Iris pigment epithelial cell (primary cell): ENCODE results near the gene NFATC2.

Experiments
- DNase-seq: peaks from one replicate; pipeline ENCODE4 v3.0.0-alpha.2; 2011; ENCODE audit warnings: low read depth

Gene NFATC2

DNA sequence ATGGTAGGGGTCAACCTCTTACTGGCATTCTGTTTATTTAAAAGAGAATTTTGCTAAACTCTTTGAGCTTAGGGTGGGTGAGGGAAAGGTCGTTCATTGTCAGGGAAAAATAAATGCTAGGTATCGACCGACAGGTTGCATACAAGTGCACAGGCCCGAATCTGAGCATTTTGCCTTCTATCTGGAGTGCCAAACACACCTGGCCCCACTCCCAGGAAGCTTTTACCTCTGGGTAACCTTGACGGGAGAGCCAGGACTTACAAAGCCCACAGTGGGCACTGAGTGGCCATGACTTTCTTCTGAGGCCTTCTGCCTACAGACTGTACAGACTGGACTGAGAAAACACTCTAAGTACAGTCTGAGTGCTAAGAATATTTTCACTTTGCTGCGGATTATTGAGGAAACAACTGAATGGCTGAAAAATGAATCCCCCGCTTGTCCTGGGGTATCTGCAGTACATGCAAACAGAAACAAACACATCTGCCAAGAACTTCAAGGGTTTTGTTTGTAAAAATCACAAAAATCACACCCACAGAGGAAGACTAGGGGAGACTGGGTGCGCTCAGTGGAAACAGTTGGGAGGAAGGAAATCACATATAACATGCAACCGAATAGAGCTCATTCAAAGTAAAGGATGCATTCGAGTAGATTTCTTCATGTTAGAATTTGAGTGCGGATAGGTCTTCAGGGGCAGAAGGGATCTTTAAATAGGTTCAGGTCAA is 152.8 kb downstream of the NFATC2 start:
- no peak for DNase-seq

DNA sequence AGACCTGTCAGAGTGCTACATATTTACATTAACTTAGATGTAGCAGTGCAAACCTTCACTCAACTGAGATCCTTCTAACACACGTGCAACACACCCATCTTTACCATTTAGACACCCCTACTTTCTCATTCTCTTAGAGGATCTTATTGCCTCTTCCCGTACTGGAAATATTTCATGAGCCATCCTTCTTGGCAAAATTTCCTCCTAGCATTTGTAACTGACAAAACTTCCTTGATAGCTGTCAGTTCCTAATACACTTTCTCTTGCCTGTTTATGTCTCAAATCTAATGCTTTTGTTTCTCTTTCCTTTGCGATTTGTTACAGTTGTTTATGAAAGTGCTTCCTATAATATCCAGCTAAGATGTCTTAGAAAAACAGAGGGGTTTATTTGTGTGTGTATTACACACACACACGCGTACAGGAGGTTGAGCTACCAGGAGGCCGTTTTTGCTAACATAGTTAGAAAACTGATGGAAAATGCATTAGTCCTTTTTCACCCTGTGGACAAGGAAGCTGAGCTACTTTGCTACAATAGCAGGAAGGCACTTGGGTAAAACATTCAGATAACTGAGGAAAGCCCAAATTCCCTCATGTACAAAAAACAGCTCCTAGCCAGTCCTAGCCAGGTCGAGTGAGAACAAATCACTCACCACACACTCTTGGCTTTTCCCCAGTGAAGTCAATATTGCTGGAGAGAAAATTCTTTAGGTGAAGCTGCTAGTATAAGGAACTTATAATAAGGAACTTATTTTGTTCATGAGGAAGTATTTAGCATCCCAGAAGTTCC is 153.6 kb downstream of the NFATC2 start:
- DNase-seq, result peak; percentile 47

DNA sequence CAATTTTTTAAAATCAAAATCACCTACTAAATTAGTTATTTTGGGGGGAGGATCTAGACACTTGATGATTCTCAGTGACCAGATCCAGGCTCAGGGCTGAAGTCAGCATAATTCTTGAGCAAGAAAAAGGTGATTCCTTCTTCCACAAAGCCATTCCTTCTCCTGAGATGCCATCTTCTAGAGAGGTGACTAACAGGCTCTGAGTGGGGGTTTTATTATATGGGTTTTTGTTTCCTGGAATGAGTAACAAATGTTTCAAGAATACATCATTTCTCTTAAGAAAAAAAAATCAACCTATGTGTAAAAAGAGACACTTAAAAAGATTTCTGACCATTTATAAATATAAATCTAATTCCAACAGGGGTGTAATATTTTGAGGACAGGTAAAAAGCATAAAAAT is 154.3 kb downstream of the NFATC2 start:
- peak; percentile 56 for DNase-seq

DNA sequence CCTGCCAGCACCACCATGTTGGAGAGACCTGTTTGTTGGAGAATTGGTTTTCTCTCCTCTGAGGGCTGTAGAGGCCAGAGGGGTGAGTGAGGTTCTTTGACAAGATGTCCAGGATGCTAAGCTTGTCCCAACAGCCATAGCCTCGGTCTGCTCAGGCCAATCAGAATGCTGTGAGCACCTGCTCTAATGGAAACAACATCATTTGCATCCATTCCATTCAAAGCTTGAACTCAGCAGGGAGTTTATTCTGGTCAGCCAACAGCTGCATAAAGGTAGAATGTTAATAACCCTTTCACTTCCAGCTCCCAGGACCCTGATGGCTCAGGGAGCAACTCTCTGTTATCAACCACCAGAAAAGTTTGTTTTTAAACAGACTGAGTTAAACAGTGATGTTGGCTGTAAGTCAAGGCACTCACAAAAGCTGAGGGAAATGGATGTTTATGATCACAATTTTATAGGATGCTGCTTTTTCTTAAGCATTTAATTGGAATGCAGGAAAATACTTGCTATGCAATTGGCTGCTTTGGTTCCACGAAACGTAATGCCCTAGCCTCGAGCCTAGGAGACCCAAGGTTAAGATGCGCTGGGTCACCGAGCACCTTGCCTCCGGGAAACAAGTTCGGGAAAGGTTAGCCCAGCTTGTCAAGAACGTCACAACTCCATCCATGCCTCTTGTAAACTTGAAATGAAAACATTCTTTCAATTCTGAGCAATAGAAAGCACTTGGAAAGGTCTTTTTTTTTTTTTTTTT is 155.2 kb downstream of the NFATC2 start:
- no peak for DNase-seq

DNA sequence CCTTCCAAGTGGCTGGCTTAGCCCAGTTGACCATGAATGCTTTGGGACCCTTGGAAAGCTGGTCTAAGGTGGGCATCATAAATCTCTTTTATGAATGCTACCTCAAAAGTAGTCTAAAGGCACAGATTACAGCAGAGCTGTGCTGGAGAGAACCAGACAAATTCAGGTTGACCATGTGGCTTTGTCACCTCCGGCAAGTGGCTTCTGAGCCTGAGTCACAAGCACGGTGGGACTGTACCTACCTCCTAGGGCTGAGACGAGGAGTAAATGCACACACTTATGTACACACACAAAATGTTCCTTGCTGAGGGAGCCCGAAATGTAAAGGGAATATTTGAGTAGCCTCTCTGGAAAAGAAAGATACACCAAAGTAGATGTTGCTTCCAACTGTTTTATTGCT is 155.9 kb downstream of the NFATC2 start:
- no peak for DNase-seq

DNA sequence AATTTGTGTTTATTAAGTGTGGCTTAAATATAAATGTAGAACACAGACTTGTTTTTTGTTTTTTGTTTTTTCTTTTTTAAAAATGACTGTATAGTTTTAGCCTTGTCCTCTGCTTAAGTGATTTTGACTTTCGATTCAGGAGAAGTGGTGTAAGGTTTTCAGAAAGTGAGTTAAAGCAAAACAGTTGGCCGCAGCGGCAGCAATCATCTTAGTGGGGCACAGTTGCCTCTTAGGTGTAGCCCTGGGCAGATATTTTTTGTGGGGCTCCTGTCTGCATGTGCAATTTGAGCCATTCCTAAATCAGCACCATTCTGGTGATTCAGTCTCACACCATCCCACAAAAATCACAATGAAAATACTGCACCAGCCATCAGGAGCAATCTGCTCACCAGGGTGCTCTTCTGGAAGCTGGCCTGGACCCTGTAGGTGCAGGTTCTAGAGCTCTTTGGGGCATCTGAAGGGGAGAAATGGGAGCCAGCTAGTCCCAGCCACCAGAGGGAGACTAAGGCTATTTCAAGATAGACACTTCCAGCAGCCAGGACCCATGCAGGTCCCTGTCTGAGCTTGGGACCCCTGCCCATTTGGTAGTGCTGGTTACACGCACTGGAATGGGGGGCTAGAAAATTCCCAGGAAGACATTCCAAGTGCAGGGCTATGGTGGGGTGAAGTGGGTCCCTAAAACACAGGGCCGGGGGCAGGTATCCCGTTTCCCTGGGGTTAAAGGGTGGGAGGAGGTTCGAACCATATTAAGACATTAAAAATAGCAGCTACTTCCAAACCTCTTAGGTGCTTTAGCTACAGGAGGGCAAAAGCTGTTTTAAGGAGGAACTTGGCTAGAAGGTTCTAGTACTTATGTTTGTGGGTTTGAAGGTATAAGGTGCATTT is 156.6 kb downstream of the NFATC2 start:
- peak; percentile 48 for DNase-seq

DNA sequence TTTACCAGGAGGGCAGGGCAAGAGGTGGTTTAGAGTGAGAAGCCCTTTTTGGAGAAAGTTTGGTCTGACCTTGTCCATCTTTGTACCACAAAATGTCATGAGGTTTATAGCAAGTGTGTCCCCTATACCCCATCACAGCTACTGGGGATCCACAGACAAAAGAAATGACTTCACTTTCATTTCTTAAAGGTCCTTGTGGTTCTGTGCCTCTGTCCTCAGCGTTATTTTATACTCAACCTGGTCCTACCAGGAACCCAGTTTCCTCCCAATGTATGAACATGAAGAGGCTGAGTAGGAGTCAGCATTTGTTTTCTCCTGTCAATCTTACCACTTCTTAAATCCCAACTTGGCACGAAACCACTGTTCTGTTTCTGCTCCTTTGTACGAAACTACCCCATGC is 157.6 kb downstream of the NFATC2 start:
- no peak for DNase-seq

DNA sequence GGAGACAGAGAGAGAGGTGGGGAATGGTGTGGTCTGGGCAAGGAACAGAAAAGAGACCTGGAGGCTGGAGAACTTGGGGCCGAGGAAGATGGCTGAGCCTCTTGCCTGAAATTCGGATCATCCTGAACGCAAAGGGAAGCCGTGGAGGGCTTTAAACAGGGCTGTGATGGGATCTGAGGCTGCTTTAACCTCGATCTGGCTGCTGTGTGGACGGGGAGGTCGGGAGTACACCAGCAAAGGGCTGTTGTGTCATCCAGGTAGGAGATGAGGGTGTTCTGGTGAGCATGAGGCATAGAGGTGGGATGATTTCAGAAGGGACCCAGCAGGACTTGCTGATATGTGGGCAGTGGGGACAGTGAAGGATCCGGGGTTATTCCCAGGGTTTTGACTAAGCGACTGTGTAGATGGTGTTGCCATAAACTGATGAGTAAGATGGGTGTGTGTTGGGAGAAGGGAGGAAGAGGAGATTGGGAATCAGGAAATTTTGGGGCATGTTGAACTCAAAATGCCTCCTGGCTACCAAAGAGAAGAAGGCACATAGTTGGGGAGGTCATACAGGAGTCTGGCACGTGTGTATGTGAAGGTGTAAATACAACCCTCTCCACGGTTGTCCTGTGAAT is 158.5 kb downstream of the NFATC2 start:
- no peak for DNase-seq

DNA sequence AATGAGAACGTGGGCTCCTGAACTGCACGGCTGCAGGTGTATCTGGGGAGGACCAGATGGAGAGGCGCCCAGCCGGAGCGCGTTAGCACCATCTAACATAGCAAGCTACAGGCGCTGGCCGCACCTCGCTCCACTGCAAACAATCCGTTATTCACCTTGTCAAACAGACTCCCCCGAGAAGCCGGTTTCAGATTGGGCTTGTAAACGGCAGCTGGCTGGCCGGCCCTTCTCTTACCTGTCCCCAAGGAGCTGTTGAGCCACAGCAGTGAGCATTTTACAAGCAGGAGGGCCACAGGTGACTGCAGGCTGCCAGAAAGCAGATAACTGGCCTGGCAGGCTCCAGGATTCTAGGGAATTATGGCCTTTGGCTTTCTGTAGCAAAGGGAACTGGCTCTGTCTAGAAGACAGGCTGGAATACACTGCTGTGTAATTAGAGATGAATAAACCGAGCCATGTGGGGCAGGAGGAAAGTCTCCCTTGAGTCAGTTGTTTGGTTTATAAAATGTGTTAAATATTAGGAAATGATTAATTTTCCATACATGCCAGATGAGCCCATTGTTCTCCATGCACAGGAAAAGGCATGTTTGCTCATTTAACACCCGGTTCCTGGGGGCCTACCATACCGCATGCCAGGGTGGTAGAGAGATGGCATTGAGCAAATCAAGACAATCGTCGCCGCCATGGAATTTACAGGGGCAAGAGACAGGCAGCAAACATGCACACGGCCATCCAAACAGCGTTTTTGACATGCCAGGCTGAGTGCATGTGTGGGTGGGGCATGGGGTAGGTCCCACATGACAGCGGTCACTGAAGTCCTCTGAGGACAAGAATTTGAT is 159.3 kb downstream of the NFATC2 start:
- DNase-seq, result no peak

DNA sequence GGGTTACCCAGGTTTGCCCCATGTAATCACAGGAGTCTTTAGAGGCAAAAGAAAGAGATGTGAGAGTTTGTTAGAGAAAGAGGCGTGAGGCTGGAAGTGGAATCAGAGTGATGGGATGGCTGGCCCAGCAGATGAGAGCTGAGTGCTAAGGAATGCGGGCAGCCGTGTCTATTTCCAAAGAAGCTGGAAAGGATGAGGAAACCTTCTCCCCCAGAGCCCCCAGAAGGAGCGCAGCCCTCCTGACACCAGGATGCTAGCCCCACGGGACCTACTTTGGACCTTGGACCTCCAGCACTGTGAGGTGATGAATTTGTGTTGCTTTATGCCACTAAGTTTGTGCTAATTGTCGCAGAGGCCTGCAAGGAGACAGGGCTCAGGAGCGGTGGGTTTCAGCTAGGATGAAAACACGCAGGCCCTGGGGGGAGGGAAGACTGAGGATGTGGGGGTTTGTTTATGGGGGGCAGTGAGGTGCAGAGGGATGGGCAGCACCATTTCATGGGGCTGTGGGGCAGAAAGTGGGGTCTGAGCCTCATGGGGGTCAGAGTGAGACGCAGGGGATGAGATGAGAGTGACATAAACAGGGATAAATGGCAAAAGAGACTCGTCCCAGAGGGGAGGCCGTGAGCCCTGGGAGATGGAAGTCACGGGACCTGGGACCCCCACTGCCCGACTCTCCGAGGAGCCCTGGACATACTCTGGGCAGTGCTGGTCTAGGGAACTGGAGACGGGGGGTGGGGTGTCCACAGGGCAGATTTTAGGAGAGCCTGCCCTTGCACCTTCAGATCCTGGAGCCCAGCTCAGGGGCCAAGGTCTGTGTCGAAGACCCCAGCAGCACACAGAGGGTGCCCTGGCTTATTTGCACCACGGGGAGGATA is 160.2 kb downstream of the NFATC2 start:
- no peak for DNase-seq

DNA sequence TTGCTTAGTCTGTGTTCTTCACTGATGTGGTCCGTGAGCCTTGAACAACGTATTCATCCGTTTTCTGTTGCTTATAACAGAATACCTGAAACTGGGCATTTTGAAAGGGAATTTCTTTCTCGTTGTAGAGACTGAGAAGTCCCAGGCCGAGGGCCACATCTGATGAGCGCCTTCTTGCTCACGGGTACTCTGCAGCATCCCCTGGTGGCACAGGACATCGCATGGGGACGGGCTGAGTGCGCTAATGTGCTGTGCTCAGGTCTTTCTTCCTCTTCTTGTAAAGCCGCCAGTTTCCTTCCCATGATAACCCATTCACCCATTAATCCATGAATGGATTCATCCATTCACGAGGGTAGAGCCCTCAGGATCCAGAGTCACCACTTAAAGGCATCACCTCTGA is 161.0 kb downstream of the NFATC2 start:
- DNase-seq, result no peak

DNA sequence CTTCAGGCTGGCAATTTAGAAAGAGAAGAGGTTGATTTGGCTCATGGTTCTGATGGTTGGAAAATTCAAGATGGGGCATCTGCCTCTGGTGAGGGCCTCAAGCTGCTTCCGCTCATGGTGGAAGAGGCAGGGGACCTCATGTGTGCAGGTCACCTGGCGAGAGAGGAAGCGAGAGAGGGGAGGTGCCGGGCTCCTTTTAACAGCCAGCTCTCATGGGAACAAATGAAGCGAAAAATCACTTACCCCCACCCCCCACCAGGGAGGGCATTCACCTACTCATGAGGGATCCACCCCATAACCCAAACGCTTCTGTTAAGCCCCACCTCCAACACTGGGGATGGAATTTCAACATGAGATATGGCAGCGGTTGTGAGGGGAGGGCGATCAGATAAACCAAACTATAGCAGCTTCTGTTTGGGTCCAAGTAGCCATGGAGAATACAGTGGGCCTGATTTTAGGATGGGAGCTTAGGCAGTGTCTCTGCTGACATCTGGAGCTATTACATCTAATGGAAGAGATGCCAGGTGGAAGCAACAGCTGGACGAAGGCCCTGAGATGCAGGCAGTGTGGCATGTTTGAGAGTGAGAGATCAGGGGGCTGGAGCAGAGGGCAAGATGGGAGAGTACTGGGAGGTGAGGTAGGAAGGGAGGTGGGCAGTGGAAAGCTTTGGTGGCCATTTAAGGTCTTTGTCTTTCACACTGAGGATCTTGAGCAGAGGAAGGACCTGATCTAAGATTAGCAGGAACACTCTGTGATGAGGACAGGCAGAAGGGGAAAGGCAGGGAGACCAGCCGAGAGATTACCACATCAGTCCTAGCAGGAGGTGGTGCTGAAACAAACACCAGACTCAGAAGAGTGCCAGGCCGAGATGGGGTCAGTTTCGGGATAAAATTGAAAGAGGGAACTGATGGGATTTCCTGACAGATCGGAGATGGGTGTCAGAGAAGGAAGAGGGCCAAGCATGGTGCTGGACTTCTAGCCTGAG is 161.8 kb downstream of the NFATC2 start:
- DNase-seq, result no peak

DNA sequence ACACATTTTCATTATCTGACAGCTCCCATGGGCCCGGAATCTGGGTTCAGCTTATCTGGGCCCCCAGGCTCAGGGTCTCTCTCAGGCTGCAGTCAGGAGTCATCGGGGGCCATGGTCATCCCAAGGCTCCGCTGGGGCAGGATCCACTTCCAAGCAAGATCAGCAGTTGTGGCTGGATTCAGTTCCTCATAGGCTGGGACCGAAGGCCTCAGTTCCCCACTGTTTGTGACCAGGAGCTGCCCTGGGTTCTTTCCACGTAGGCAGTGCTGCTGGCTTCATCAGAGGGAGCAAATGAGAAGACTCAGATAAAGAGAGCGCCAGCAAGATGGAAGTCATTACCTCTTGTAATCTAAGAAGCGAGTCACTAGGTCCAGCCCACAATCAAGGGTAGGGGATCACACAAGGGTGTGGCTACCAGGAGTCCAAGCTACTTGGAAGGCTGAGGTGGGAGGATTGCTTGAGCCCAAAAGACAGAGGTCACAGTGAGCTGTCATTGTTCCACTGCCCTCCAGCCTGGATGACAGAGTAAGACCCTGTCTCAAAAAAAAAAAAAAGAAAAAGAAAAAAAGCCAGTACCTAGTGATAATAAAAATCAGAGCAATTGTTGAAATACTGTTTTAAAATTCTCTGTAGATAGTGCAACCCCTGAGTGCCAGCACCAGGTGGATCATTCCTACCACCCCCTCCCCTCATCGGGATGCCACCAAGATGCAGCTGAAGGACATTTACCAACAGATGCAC is 162.7 kb downstream of the NFATC2 start:
- no peak for DNase-seq

DNA sequence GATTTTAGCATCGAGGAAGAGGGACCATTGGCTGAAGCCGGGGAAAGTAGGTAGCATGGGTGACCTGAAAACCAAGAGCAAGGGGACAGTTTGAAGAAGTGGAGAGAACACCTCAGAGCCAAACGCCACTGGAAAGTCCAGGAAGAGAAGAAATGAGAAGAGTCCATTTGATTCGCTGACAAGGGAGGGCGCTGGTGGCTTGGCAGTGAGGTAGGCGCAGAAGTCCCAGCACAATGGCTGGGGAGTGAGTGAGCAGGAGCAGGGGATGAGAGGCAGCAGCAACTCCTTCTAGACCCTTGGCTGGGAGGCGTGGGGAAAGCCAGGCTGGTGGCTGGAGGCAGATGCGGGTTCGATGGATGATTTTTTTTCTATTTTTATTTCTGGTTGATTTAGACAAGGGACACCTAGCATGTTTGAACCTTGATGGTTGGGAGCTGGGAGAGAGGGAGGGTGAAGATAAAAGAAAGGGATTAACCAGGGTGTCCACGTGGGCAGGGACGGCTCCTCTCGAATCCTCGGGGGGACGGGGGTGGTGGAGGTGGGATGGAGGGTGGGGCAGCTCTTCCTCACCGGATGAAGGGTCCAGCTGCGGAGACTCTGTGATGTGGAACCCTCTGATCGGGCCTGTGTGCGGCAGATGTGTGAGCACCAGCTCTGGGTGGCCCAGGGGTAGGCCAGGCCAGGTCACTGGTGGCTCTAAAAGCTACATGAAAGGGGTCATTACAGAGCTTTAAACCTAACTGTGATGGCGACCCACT is 164.2 kb downstream of the NFATC2 start:
- no peak for DNase-seq

DNA sequence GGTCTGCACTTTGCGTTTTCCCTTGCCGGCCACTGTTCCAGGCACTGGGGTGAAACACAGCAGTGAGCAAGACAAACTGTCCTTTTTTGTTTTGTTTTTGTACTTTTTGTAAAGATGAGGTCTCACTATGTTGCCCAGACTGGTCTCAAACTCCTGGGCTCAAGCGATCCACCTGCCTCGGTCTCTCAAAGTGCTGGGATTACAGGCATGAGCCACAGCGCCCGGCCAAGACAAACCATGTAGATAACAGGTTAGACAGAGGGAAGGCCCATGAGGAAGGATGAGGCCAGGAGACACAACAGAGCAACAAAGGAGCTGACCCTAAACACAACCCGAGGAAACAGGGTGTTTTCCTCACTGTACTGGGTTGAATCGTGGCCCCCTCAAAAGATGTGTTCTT is 165.4 kb downstream of the NFATC2 start:
- DNase-seq, result no peak

DNA sequence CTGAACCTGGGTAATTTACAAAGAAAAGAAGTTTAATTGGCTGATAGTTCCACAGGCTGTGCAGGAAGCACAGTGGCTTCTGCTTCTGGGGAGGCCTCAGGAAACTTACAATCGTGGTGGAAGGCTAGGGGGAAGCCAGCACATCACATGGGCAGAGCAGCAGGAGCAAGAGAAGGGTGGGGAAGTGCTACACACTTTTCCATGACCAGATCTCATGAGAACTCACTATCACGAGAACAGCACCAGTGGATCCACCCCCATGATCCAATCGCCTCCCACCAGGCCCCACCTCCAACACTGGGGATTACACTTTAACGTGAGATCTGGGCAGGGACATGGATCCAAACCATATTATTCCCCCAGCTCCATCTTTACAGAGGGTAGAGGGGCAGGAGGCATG is 166.4 kb downstream of the NFATC2 start:
- no peak for DNase-seq

DNA sequence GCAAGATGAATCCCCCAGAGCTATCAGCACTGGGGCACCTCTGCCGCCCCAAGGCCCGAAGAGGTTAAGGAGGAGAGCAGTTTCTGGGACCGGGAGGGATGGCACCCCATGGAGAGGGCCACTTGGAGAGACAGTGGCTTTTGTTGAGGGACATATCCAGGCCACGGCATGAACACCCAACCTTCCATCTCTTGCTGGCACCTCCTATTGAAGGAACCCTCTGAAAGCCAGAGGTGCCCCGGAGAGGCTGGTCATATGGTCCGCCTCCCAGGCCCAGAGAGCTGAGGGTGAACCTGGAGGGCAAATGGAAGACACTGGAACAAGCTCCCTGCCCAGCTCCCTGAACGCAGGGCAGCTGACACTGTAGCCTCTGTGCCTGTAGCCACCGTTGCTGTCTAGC is 167.0 kb downstream of the NFATC2 start:
- no peak for DNase-seq
